Hepatic stellate cell (primary cell): ENCODE results near the gene TNFRSF8.

ENCODE experiments used
- DNase-seq: peaks from one replicate; pipeline ENCODE4 v3.0.0; 2011; ENCODE audit warnings: low spot score

TNFRSF8 gene

GRCh38 chr1:12142891-12143630 lies 80.0 kb downstream of the TNFRSF8 start:
- no peak for DNase-seq

GRCh38 chr1:12143631-12144155 lies 80.6 kb downstream of the TNFRSF8 start:
- DNase-seq = peak; percentile 98

- DNase-seq = no peak
Observed at GRCh38 chr1:12144236-12144635, 81.1 kb downstream of the TNFRSF8 start.

GRCh38 chr1:12144969-12145368 lies 81.9 kb downstream of the TNFRSF8 start:
- DNase-seq = no peak

- no peak for DNase-seq
Observed at GRCh38 chr1:12145616-12146342, 82.7 kb downstream of the TNFRSF8 start.

GRCh38 chr1:12146343-12147112 lies 83.4 kb downstream of the TNFRSF8 start:
- DNase-seq = no peak

GRCh38 chr1:12147201-12147701 lies 84.1 kb downstream of the TNFRSF8 start:
- DNase-seq = peak; percentile 48

GRCh38 chr1:12148160-12148957 lies 85.3 kb downstream of the TNFRSF8 start:
- DNase-seq = no peak

- no peak for DNase-seq
Observed at GRCh38 chr1:12148958-12149790, 86.1 kb downstream of the TNFRSF8 start.

GRCh38 chr1:12149791-12150175 lies 86.7 kb downstream of the TNFRSF8 start:
- no peak for DNase-seq

- DNase-seq = no peak
Observed at GRCh38 chr1:12150456-12151200, 87.5 kb downstream of the TNFRSF8 start.

- no peak for DNase-seq
Observed at GRCh38 chr1:12151465-12151864, 88.4 kb downstream of the TNFRSF8 start.

- DNase-seq = no peak
Observed at GRCh38 chr1:12152113-12152891, 89.2 kb downstream of the TNFRSF8 start.

GRCh38 chr1:12153181-12153785 lies 90.2 kb downstream of the TNFRSF8 start:
- peak; percentile 98 for DNase-seq

- no peak for DNase-seq
Observed at GRCh38 chr1:12155328-12155727, 92.2 kb downstream of the TNFRSF8 start.

GRCh38 chr1:12157366-12158231 lies 94.5 kb downstream of the TNFRSF8 start:
- DNase-seq = no peak

GRCh38 chr1:12158357-12159092 lies 95.4 kb downstream of the TNFRSF8 start:
- DNase-seq = no peak
